GM21423 (cell line): ENCODE results near the gene UQCRHL.
A peak's percentile ranks its signal among the peaks of the same experiment; 100 is the strongest.
"Not testable (repeated sequence)": the region's sequence is repeated elsewhere in the genome, so short reads cannot be mapped to it uniquely, and the experiment has no call there.

Experiments
- ATAC-seq: cut with Tn5 transposase; IDR thresholded peaks from one replicate; pipeline ENCODE4 v1.9.1; 2021; ENCODE audit warnings: mild to moderate bottlenecking, moderate library complexity; ENCODE audit not compliant: unreplicated experiment

Gene UQCRHL

DNA sequence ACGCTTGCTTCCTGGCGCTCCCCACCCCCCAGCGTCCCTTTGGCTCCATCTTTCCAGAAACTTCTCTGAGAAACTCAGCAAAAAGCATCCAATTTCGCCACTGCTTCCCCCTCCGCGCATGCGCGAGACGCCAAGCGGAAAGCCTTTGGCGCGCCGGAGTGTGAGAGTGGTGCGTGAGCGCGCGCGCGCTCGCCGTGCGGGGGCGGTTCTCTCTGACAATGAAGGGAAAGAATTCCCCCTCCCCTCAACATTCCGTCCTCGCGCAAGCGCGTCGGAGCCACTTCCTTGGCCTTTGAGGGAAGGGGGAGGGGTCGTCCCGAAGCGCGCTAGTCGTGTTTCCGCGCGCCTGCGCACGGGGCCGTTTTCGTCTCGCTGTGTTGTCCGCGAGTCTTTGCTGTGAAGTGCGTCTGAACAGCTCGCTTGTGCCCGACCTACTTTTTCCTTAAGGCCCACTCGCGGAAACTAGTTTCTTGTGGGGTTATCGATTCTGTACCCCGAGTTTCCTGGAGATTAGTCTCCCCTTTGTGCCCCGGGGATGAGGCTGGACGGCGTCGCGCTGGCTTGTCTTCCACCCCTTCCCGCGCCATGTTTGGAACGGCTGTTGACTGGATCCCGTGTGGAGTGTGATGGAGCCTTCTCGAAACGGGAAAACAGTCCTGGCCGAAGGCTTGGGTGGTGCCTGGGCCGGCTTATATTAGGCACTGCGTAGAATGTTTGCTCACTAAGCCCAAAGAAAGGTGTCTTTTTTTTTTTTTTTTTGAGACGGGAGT, 28.5 kb upstream of the UQCRHL start:
- peak; percentile 50 for ATAC-seq

- ATAC-seq = peak; percentile 5
Observed at GRCh38 chr1:15835205-15835740, 27.8 kb upstream of the UQCRHL start.

GRCh38 chr1:15834406-15835204, 27.2 kb upstream of the UQCRHL start:
- ATAC-seq = peak; percentile 44

- no peak for ATAC-seq
Observed at GRCh38 chr1:15833842-15834405, 26.5 kb upstream of the UQCRHL start.

GRCh38 chr1:15833069-15833679, 25.7 kb upstream of the UQCRHL start:
- ATAC-seq = no peak

DNA sequence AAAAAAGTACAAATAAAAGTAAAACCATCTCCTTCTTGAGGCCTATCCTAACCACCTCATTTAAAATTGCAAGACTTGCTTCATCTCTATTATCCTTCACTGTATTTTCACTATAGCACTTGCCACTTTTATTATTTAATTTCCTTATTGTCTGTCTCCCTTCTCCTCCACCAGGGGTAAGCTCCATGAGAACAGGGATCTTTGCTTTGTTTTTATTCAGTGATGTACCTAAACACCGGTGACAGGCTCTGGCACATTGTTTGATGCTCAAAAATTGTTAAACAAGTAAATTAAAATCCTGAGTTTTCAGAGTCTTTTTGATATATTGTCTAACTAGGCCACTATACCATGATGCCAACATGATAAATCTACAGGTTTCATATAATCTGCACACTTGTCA, 22.8 kb upstream of the UQCRHL start:
- no peak for ATAC-seq

DNA sequence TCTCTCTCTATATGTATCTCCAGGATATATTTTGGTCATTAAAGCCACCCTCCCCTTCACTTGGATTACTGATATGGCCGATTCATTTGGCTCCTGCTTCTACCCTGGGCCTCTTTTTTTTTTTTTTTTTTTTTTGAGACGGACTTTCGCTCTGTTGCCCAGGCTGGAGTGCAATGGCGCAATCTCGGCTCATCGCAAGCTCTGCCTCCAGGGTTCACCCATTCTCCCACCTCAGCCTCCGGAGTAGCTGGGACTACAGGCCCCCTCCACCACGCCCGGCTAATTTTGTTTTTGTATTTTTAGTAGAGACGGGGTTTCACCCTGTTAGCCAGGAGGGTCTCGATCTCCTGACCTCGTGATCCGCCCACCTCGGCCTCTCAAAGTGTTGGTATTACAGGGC, 21.5 kb upstream of the UQCRHL start:
- ATAC-seq = not testable (repeated sequence)

DNA sequence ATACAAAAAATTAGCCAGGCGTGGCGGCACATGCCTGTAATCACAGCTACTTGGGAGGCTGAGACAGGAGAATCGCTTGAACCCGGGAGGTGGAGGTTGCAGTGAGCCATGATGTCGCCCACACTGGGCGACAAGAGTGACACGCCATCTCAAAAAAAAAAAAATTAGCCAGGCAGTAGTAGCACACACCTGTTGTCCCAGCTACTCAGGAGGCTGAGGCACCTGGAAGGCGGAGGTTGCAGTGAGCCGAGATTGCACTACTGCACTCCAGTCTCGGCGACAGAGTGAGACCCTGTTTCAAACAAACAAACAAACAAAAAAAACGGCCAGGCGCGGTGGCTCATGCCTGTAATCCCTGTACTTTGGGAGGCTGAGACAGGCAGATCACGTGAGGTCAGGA, 20.1 kb upstream of the UQCRHL start:
- ATAC-seq = not testable (repeated sequence)

GRCh38 chr1:15826810-15827507, 19.5 kb upstream of the UQCRHL start:
- ATAC-seq = no peak

DNA sequence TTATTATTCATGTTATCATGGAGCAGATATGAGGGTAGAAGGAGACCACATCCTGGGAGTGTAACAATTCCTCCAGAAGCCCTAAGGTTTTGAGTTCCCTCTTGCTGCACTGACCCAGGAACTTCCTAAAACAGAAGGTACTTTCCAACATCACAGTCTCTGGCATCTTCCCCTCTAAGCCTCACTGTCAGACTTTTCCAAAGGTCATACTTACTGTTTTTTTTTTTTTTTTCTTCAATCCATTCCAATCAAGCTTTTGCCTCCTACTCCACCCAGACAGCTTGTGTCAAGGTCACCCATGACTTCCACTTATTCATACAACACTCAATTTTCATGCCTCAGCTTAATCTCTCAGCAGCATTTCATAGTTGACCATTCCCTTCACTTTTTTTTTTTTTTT, 18.4 kb upstream of the UQCRHL start:
- ATAC-seq = no peak

GRCh38 chr1:15820478-15820877, 13.0 kb upstream of the UQCRHL start:
- ATAC-seq = no peak

DNA sequence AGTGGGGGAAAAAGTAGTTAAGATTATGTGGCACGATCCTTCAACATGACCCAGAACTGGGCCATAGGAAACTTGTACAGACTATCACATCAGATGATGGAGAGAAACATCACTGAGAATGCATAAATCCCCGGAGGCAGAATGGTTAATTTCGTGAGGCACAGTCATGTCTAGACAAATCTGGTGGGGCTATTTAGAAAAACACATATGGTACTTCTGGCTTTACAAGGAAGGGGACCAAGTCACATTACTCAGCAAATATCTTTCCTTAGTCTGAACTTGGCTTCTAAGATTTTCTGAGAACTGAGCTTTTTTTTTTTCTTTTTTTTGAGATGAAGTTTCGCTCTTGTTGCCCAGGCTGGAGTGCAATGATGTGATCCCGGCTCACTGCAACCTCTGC, 9.2 kb upstream of the UQCRHL start:
- no peak for ATAC-seq

DNA sequence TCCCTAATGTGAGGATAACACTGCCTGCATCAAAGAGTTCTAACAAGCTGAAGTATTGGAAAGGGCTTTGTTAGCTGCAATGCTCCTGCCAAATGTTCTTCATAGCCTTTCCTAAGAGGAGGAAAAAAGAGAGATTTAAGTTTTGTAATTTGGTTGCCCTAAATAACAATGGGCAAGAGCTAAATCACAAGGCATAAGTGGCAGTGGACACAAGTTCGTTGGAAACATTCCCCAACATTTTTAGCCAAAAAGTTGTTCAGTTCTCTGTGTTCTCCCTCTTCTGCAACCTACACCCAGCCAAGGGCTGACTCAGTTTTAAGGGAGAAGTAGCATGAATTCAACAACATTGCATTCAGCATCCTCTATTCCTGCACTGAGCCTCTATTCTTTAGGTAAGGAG, 2.6 kb upstream of the UQCRHL start:
- ATAC-seq = no peak

- no peak for ATAC-seq
Observed at GRCh38 chr1:15808955-15809354, 1.5 kb upstream of the UQCRHL start.

GRCh38 chr1:15807121-15807520, 328 bp downstream of the UQCRHL start:
- ATAC-seq = no peak

GRCh38 chr1:15804060-15804459, 3.4 kb downstream of the UQCRHL start:
- no peak for ATAC-seq

GRCh38 chr1:15803380-15803779, 4.1 kb downstream of the UQCRHL start:
- ATAC-seq = no peak

DNA sequence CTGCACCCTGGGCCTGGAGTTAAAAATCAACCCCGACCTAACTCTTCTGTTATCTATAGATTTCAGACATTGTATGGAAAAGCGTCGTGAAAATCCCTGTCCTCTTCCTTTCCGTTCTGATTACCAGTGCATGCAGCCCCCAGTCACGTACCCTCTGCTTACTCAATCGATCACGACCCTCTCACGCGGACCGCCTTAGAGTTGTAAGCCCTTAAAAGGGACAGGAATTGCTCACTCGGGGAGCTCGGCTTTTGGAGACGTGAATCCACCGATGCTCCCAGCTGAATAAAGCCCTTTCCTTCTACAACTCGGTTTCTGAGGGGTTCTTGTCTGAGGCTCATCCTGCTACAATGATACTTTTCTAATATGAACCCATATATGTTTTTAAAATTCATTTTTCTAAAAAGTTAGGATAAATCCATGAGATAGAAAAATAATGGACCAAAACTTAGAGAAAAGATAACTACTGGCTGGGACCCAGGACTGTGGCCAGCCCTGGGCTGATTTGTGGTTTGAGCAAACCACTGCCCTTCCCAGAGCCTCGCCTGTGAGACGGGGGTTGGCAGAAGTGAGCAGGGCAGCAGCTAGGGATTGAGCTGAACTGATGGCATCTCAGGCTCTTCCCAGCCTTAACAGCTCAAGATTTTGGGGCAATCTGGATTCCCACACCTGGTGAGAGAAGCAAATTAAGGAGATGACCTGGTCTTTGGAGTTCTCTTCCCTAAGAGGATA, 5.0 kb downstream of the UQCRHL start:
- no peak for ATAC-seq

- no peak for ATAC-seq
Observed at GRCh38 chr1:15799928-15800835, 7.3 kb downstream of the UQCRHL start.
